ENCODE data around the gene CENPX. TPM values are rescaled to one million over a fixed set of nuclear protein-coding genes. Genes with fewer than 3 reads are reported as not detected.

CENPX gene
- total and polyA plus RNA-seq, 8 donors = 42.9 to 77.7 (median 49.8) TPM

DNA sequence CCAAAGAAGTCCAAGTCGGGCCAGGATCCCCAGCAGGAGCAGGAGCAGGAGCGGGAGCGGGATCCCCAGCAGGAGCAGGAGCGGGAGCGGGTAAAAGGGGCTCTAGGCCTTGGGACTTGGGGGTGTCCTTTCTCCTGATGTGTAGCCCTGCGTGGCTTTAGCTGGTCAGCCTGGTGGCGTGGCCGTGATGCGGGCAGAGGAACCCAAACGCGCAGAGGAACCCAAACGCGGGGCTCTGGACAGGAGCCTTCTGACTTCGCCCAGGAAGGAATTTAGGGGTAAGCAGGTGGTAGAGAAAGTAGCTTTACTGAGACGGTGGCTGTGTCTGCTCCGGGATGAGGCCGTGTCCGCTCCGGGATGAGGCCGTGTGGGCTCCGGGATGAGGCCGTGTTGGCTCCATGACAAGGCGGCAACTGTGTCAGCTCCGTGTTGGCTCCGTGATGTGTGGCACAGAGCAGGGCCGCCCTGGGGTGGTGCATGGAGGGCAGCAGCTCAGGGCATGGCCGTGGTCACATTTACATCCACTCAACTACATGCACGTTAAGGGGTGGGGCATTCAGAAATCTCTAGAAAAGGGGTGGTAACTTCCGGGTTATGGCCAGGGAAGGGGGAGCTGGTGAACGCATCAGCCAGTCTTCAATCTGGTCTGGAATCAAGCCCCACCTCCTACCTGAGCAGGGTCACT is 25.8 kb downstream of the CENPX start:
- no peak for ATAC-seq
- Histone ChIP-seq H3K9me3 (no peaks in the 10 kb centered on the region), H3K27me3 (no peaks in the 10 kb centered on the region), H3K4me3 (no peak overlapping the region), H3K4me1 (peaks cover 10 to 18% of the 10 kb centered on the region in 2 donors), H3K36me3 (peaks cover 0 to 33% of the 10 kb centered on the region in 2 donors), H3K27ac (no peak overlapping the region)
- no peak for TF ChIP-seq CTCF (IDR thresholded peaks at IDR 0.05)
- intact Hi-C loops (cut with DNase I) = no loop called here
- no peak for DNase-seq

GRCh38 chr17:81996232-81996756 is 26.4 kb downstream of the CENPX start:
- ATAC-seq = no peak
- H3K27me3 ChIP-seq = no peaks in the 10 kb centered on the region
- DNase-seq = peak in 1 of 4 donors; percentile 67
- intact Hi-C loops (cut with DNase I) = no loop called here
- H3K9me3 ChIP-seq = no peaks in the 10 kb centered on the region
- H3K4me3 ChIP-seq = no peak overlapping the region
- peaks cover 15 to 24% of the 10 kb centered on the region in 2 donors for H3K4me1 ChIP-seq
- no peak for TF ChIP-seq CTCF (IDR thresholded peaks at IDR 0.05)
- no peak overlapping the region for H3K27ac ChIP-seq
- H3K36me3 ChIP-seq = peaks cover 0 to 33% of the 10 kb centered on the region in 2 donors

GRCh38 chr17:81995463-81996231 is 27.0 kb downstream of the CENPX start:
- ATAC-seq (no peak), DNase-seq (peak in 1 of 4 donors; percentile 68)
- H3K4me1 ChIP-seq = peaks cover 18 to 30% of the 10 kb centered on the region in 2 donors
- H3K27ac ChIP-seq = no peak overlapping the region
- no peak for TF ChIP-seq CTCF (IDR thresholded peaks at IDR 0.05)
- H3K27me3 ChIP-seq = no peaks in the 10 kb centered on the region
- H3K36me3 ChIP-seq = peaks cover 0 to 33% of the 10 kb centered on the region in 2 donors
- H3K4me3 ChIP-seq = no peak overlapping the region
- H3K9me3 ChIP-seq = no peaks in the 10 kb centered on the region
- intact Hi-C loops (cut with DNase I) = no loop called here

GRCh38 chr17:81994593-81995462 is 27.9 kb downstream of the CENPX start:
- Histone ChIP-seq H3K27me3 (no peaks in the 10 kb centered on the region), H3K36me3 (peaks cover 0 to 33% of the 10 kb centered on the region in 2 donors), H3K27ac (no peak overlapping the region), H3K4me3 (no peak overlapping the region), H3K9me3 (no peaks in the 10 kb centered on the region), H3K4me1 (peaks cover 18 to 32% of the 10 kb centered on the region in 2 donors)
- ATAC-seq (peak; percentile 42), DNase-seq (peak in 2 of 4 donors; percentile 75 to 79)
- no peak for TF ChIP-seq CTCF (IDR thresholded peaks at IDR 0.05)
- intact Hi-C loops (cut with DNase I) = no loop called here

Measured in left lung (tissue), 10 donors.